A673 (cell line): Measurements from ENCODE around the gene LDB2. TPM values are rescaled to one million over a fixed set of nuclear protein-coding genes. Genes with fewer than 3 reads are reported as not detected.
A peak's percentile ranks its signal among the peaks of the same experiment; 100 is the strongest.

Source experiments
- BruUV-seq: library from RNA; stranded (reverse); fragments of 400-500 nt; replicated peaks from 2 replicates; lab custom pipeline; 2021; lab: Mats Ljungman, UMichigan
- CTCF ChIA-PET: fragments of 300-600 bp; sonication (Branson Sonifier 250); formaldehyde crosslinking; loops from one replicate; lab custom pipeline; 2022; ENCODE audit warnings: antibody characterized with exemption; lab: Charles Lee
- POLR2A ChIA-PET: fragments of 300-600 bp; sonication (Branson Sonifier 250); formaldehyde crosslinking; loops from one replicate; lab custom pipeline; 2022; ENCODE audit warnings: antibody characterized with exemption; ENCODE audit not compliant: low non-redundant PET; lab: Charles Lee
- DNase-seq: peaks from one replicate; pipeline ENCODE4 v3.0.0-alpha.2; 2015; ENCODE audit warnings: low spot score
- H3K27ac ChIP-seq: fragments of 200-600 bp; sonication (generic); 2 replicates; pipeline ENCODE4 v1.5.1; 2016; ENCODE audit warnings: mixed run types, low read depth, mild to moderate bottlenecking, mixed read lengths, antibody characterized with exemption, low read length; ENCODE audit not compliant: poor library complexity, severe bottlenecking
- H3K27me3 ChIP-seq: fragments of 200-600 bp; sonication (generic); replicated peaks from 2 replicates; pipeline ENCODE4 v1.6.1; 2017; ENCODE audit warnings: mixed run types, low read depth, mild to moderate bottlenecking, mixed read lengths, antibody characterized with exemption, low read length; ENCODE audit not compliant: insufficient read depth, poor library complexity
- H3K36me3 ChIP-seq: fragments of 200-600 bp; sonication (generic); 2 replicates; pipeline ENCODE4 v1.6.1; 2016; ENCODE audit warnings: mixed run types, mild to moderate bottlenecking, mixed read lengths, antibody characterized with exemption, low read length; ENCODE audit not compliant: insufficient read depth, poor library complexity, severe bottlenecking
- H3K4me1 ChIP-seq: fragments of 200-600 bp; sonication (generic); 2 replicates; pipeline ENCODE4 v1.6.1; 2017; ENCODE audit warnings: mixed run types, mild to moderate bottlenecking, mixed read lengths, antibody characterized with exemption, low read length; ENCODE audit not compliant: insufficient read depth, poor library complexity, severe bottlenecking
- H3K4me3 ChIP-seq: fragments of 200-600 bp; sonication (generic); 2 replicates; pipeline ENCODE4 v1.5.1; 2016; ENCODE audit warnings: low read depth, mixed run types, mild to moderate bottlenecking, mixed read lengths, low read length; ENCODE audit not compliant: poor library complexity, severe bottlenecking
- H3K9me3 ChIP-seq: fragments of 200-600 bp; sonication (generic); 2 replicates; pipeline ENCODE4 v1.6.1; 2016; ENCODE audit warnings: mixed run types, low read depth, mild to moderate bottlenecking, mixed read lengths, antibody characterized with exemption, low read length; ENCODE audit not compliant: poor library complexity, severe bottlenecking
- CTCF ChIP-seq: fragments of 300-800, 200-600 bp; sonication (generic); conservative IDR thresholded peaks from 2 replicates; pipeline ENCODE4 v1.5.1; 2017; ENCODE audit warnings: low read depth, mild to moderate bottlenecking, antibody characterized with exemption, low read length, moderate library complexity, mixed read lengths
- EZH2 ChIP-seq: fragments of 200-600 bp; sonication (generic); IDR thresholded peaks from 2 replicates; pipeline ENCODE4 v1.6.1; 2017; ENCODE audit warnings: borderline replicate concordance, low read depth, mild to moderate bottlenecking, mixed read lengths, antibody characterized with exemption, low read length; ENCODE audit not compliant: poor library complexity, severe bottlenecking
- intact Hi-C: fragments of 100-400 bp; cut with micrococcal nuclease; formaldehyde crosslinking; loops from one replicate; pipeline ENCODE4 v1.10.0; 2022; ENCODE audit not compliant: unreplicated experiment
- total RNA-seq: library from RNA; stranded (reverse); gene quantifications from 2 replicates; pipeline ENCODE4 v1.2.3, GENCODE V29; 2021

Gene LDB2
- total RNA-seq, 1 experiment from 2014 or later, result 47.4 TPM

GRCh38 chr4:16722416-16722815 is 176.0 kb downstream of the LDB2 start:
- Histone ChIP-seq H3K9me3 (no peaks in the 10 kb centered on the region), H3K27ac (no peak overlapping the region), H3K27me3 (no peaks in the 10 kb centered on the region), H3K36me3 (no peaks in the 10 kb centered on the region), H3K4me3 (no peak overlapping the region), H3K4me1 (peaks cover 9% of the 10 kb centered on the region)
- no TSS peak for BruUV-seq
- no peak for DNase-seq
- TF ChIP-seq CTCF (no peak), EZH2 (no peak)
- intact Hi-C loops, result no loop called here
- ChIA-PET CTCF (no interaction called here), POLR2A (no interaction called here)

- H3K36me3 ChIP-seq, result no peaks in the 10 kb centered on the region
- H3K4me1 ChIP-seq, result peaks cover 13% of the 10 kb centered on the region
- no peak overlapping the region for H3K4me3 ChIP-seq
- peak; percentile 29 for DNase-seq
- CTCF ChIA-PET, result no interaction called here
- intact Hi-C loops, result no loop called here
- H3K27me3 ChIP-seq, result no peaks in the 10 kb centered on the region
- POLR2A ChIA-PET, result no interaction called here
- no peak for TF ChIP-seq EZH2
- TF ChIP-seq CTCF, result no peak
- no peaks in the 10 kb centered on the region for H3K9me3 ChIP-seq
- H3K27ac ChIP-seq, result no peak overlapping the region
- BruUV-seq, result no TSS peak
Observed at GRCh38 chr4:16721613-16722291, 176.7 kb downstream of the LDB2 start.

- POLR2A ChIA-PET, result no interaction called here
- H3K4me3 ChIP-seq, result no peak overlapping the region
- H3K36me3 ChIP-seq, result no peaks in the 10 kb centered on the region
- no TSS peak for BruUV-seq
- CTCF ChIA-PET, result interaction anchor here (0.6 kb wide), 1 partner anchor 128 kb away, joined by 3 read pairs; no protein-coding TSS in a partner anchor
- no peaks in the 10 kb centered on the region for H3K9me3 ChIP-seq
- TF ChIP-seq CTCF (no peak), EZH2 (no peak)
- no peak for DNase-seq
- intact Hi-C loops, result no loop called here
- no peak overlapping the region for H3K27ac ChIP-seq
- H3K27me3 ChIP-seq, result no peaks in the 10 kb centered on the region
- peaks cover 13% of the 10 kb centered on the region for H3K4me1 ChIP-seq
Observed at GRCh38 chr4:16720761-16721160, 177.7 kb downstream of the LDB2 start.
